Activated T-helper 1 cell treated with Interleukin-2 at 50 U/mL for 16 hours (primary cell): Measurements from ENCODE around the gene NDUFS7.
"Not testable (repeated sequence)": the region's sequence is repeated elsewhere in the genome, so short reads cannot be mapped to it uniquely, and the experiment has no call there.

Source experiments
- DNase-seq: peaks from one replicate; pipeline ENCODE4 v3.0.0-alpha.2; 2020; ENCODE audit warnings: low read depth

The NDUFS7 gene

DNA sequence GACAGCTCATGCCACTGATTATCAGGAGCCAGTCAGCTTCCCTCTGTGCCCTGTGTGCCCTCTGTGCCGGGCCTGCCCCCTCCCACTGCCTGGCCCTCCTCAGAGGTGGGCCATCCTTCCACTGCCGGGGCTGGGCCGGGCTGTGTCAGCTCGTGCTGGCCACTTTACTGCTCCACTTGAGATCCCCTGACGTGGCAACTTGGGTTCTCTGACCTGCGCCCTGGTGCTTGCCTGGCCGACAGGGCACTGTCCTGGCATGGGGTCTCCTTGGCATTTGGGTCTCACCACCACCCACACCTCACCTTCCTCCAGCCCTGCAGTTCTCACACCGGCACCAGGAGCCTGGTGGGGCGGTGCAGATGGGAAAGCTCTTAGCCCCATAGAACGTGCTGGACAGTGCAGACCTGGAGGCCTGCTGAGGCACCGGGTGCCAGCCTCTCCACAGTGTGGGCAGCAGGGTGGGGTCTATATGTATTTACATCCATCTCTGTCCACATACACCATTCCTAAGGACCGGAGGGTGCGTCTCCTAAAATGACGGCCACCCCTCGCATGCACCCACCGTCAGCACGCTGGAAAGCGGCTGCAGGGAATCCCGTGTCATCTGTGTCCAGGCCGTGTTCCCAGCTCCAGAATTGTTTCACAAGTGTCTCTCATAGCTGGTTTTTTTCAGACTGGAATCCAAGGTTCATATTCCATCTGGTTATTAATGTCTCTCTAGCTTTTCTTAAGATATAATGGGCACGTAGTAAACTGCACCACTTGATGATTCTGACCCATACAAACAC lies 35.4 kb downstream of the NDUFS7 start:
- DNase-seq = no peak

DNA sequence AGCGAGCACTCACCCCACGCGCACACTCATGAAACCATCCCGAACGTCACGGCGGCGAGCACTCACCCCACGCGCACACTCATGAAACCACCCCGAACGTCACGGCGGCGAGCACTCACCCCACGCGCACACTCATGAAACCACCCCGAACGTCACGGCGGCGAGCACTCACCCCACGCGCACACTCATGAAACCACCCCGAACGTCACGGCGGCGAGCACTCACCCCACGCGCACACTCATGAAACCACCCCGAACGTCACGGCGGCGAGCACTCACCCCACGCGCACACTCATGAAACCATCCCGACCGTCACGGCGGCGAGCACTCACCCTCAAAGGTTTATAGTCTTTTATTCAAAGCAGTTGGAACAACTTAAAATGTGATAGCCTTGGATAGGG lies 36.4 kb downstream of the NDUFS7 start:
- DNase-seq = not testable (repeated sequence)

DNA sequence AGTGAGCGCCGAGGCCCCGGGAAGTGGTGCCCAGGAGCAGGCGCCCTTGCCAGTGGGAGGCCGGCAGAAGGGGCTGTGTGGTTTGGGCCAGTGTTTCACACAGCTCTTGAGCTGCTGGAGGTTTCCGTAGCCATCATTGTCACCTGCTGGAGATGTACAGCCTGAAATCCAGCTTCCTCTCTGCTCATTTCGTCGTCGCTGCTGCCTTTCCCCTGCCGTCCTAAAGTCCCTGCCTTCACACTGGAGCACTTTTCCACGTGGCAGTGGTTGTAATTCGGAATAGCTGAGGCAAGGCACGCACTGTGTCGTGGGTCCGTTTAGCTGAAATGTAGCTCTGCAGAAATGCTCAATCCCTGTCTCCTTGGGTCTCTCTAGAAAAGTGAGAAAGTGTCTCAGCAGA lies 36.9 kb downstream of the NDUFS7 start:
- no peak for DNase-seq

DNA sequence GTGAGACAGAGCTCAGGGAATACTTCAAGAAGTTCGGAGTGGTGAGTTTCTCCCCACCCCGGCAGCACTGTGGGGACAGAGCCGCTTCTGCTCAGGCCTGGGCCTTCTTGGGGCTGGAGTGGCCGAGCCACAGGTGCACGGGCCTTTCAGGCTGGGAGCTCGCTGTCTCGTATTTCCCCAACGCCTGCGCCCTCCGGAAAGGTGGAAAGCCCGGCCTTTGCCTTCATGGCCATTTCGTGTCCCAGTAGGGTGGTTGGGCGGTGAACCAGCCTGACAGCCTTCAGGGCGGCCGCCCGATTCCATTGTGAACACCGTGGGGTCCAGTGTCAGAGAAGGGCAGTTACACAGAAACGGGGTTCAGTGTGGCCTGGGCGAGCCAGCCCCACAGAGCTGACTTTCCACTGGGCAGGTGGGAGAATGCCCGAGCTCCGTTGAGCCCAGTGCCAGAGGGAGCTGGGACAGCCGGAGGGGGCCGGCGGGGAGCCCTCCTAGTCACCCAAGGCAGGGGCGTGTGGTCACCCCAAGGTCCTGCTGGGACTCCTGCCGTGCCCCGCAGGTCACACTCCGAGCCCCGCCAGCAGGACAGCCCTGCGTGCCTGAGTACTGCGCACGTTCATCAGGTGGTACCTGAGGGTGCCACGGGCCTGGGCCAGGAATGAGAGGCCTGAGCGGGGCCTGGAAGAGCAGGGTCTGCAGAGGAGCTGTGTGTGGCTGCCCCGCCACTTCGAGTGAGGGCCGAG lies 37.7 kb downstream of the NDUFS7 start:
- no peak for DNase-seq

DNA sequence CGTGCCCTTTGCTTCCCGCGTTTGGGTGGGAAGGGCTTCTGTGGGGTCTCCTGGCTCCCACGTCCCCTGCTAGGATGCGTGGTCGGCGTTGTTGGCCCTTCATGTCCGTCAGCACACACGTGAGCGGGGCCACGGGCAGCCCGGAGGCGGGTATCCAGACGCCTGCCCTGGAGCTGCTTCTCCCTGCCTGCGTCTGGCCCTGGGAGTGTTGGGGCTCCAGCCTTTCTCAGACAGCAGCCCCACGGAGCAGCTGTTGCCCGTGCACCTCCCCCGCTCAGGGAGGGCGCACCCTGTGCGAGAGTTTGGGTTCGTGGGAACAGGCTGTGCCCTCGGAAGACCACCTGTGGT lies 38.2 kb downstream of the NDUFS7 start:
- DNase-seq = no peak

DNA sequence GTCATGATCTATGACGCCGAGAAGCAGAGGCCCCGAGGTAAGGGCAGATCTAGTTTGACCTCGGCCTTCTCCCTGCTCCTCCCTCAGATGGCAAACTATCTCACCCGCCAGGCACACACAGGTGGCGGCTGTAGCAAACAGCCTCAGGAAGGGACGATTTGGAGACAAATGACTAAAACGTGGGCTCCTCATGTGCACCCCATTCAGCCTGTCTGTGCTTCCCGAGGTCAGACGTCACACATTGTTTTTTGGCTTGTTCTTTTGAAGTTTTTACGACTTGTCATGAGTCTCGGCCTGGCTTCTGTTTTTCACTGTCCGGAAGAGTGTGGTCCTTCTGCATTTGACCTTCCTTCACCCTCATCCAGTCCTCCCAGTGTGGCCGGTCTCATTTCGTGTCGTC lies 38.7 kb downstream of the NDUFS7 start:
- DNase-seq = no peak

DNA sequence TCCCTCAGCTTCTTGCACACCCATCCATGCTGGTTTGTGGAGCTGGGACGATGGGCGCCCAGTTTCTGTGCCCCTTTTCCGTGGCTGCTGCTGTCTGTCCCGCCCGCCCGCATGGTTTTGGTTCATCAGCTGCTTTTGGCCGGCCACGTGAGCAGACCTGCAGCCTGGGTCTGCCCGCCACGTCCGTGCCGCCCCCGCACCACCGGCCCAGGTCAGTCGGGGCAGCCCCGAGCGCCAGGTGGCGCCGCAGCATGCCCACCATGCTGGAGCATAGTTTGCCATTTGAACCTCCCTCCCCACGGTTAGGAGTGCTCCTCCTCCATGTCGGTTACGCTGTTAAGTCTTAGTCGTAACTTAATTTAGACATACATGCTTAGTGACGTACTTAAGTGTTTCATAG lies 39.2 kb downstream of the NDUFS7 start:
- DNase-seq = no peak

DNA sequence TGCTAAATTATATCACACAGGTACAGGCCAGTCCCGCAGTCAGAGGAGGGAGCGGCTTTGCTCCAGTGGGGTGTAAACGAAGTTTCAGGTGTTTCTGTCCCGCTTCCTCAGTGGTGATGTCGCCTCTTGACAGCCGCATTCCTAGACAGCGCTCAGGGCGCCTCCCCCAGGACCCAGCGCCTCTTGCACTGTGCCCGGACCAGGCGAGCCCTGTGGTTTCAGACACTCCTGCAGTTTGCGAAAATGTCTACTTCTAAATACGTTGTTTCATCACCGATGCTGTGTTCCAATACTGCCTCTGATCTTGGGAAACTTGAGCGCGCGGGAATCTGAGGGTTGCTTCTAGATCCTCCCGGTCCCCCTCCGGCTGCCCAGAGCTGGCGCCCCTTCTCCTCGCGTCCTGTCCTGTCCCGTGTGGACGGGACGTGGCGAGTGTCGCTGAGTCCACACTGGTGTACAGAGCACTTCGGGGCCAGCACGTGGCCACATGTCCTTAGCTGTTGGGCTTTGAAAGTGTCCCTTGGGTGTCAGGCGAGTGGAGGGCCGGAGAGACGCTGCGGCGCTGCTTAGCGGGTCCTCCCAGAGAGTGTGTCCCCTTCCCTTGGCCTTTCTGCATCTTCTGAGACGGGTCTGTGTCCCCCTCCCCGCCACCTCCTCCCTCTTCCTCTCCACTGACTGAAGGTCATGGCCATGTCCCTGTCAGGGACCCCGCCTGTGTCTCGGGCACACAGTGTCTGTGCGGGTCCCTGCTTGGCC lies 39.9 kb downstream of the NDUFS7 start:
- DNase-seq = no peak

DNA sequence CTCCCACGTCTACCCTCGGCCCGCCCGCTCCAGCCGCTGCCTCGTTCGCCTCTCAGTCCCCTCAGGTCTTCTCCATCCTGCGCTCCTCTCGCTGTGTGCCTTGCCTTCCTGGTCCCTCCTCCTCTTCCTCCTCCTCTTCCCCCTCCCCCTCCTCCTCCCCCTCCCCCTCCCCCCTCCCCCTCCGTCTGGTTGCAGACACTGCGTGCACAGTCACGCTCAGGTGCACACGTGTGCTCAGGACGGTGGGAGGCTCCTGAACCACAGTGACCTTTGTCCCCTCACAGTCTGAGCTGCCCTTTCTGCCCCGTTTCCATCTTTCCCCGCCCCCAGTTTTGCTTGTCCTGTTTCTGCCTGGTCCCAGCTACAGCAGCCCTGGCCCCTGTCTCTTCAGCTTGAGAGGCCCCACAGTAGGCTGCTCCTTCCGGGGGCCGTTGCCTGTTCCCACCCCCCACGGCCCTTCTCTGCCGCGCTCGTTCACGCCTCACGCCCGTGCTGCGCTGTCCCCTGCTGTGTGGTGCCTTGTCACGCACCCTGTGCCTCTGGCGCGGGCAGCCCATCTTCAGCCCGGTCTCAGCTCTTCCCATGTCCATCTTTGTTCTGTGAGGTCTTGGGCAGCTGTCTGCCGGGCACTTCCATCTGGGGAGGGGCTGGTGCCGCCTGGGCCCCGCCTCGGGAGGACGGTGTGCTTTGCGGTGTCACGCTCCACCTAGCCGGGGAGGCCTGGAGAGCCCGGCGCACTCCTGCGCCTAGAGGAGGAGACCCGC lies 40.7 kb downstream of the NDUFS7 start:
- DNase-seq = no peak

DNA sequence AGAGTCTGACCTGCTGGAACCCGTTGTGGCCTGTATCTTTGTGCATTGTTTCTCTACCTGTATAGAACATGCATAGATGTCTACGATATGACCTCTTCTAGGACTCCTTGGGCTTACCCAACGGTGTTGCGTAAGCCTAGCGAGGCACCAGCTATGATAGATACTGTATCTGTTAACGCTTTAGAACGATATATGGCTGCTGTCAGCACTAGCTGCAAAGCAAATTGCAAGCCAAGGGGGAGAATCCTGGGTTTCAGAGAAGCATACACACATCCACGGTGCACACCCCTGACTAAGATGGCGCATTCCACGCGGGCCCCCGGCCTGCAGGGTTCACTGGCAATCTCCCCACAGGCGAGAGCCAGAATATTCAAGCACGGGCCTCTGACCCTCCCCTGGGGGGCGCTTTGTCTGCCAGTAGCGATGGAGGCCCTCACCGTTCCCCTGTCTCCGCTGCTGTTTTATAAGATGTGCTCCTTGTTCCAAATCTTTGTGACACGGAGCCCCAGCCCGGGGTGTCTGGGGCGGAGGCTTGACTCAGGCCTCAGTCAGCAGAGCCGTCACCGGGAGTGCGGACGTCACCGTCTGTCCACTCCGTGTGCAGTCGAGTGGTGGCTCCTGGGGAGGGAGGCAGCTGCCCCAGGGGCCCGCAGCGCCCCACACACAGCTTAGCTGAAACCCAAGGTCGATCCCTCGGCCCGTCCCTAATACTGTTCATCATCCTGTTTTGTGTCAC lies 41.6 kb downstream of the NDUFS7 start:
- DNase-seq = no peak

DNA sequence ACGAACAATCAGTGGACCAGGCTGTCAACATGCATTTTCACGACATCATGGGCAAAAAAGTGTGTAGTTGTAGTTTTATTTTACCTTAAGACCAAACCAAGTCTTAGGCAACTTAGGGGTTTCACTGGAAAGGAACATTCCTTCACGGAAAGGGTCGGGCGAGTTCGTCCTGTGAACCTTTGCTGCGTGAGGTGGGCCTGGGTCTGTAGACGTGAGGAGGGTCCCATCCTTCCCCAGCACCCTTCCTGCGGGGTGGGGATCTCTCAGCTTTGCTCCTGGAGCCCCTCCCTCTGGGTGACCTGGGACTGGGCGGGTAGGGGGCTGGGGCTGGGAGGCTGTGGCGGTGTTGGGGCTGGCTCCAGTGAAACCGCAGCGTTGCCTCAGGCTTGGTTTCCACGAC lies 42.2 kb downstream of the NDUFS7 start:
- DNase-seq = no peak

DNA sequence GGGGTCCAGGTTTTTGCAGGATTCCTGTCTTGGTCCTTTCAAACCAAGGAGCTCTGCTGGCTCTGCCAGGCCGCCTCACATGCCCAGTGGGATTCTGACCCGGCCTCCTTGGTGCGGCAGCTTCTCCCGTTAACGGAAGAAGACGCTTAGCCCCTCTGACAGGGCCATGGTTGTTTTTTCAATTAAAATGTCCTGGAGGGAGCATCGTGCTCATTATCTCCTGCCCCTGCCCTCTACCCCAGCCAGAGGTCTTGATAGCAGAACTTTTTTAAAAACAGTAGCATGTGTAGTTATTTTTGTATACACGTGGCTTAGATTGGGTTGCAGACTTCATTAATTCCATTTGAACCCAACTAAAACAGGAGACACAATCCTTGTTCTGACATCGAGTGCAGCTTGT lies 43.0 kb downstream of the NDUFS7 start:
- DNase-seq = no peak

DNA sequence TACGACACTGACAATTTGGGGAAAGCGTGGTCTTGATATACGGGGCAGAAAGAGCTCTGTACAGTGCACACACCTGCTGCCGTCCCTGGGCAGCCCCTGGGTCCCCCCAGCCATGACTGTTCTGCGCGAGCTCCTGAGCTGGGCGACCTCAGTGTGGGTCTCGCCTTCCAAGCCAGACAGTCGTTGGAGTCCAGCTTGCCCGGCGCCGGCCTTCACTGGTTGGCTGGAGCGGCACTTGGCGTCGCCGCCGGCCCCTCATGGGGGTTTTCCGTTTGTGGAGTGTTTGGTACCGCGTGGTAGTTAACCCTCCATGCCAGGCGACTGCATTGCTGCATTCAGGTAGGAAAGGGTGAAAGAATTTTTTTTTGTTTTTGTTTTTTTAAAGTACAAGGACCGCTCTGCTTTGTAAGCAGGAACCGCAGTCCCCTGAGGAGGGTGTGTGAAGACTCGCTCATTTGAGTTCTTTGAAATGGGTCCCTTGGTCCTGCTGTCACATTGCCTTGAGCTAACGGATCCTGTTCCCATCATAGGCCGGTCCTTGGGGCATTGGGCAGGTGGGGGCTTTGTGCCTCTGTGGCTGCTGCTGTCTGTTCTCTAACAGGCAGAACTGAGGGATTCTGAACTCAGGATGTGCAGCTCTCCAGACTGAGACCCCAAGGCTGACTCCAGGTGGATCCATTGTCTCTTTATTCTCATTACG lies 43.7 kb downstream of the NDUFS7 start:
- no peak for DNase-seq

DNA sequence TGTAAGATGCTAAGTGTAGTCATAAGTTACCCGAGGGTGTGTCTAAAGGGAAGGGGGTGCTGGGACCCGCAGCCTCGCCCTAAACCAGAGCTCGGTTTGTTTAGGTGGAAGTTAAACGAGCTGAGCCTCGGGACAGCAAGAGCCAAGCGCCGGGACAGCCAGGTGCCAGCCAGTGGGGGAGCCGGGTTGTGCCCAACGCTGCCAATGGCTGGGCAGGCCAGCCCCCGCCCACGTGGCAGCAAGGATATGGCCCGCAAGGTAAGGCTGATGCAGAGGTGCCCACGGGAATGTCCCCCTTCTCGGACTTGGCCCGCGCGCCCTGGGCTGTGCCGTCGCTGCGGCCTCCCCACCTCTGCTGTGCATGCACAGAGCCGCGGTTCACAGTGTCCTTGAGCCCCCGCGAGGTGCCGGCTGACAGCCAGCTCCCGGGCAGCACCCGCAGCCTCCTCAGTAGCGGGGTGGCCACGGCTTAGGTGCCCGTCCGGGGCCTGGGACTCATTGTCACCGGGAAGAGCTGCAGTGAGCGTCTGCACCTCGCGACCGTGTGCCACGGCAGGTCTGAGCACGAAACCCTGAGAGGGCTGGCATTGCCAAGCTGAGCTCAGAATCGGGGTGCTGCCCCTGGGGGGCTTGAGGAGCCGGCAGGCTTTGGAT lies 45.2 kb downstream of the NDUFS7 start:
- DNase-seq = no peak

DNA sequence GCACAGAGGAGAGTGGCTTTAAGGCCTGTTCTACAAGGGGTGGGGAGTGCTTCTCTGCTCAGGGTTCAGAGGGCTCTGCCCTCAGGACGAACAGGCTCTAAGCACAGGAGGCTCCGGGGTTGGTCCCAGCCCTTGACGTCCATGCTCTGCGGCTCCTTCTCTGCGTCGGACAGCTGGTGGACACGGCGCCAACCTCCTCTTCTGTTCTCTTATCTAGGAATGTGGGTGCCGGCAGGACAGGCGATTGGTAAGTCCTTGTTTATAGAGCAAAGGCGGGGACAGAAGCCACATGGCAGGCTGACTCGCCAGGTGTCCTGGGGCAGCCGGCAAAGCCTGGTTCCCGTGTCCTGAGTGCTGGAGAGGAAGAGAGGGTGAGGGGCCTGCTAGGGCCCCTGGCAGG lies 46.0 kb downstream of the NDUFS7 start:
- no peak for DNase-seq

DNA sequence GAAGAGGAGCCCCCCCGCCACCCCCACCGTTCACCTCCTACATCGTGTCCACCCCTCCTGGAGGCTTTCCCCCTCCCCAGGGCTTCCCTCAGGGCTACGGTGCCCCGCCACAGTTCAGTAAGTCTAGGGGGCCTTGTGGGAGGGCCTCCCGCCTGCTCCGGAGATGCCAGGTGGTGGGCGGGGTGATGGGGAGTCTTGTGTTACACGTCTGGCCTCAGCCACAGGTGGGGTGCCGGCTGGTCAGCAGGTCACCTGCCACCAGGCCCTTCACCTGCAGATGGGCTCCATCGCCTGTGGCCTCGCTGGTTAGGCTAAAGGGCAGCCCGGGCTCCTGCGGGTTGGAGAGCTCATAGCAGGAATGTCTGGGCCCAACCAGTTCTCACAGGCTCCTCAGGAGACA lies 46.5 kb downstream of the NDUFS7 start:
- DNase-seq = no peak

DNA sequence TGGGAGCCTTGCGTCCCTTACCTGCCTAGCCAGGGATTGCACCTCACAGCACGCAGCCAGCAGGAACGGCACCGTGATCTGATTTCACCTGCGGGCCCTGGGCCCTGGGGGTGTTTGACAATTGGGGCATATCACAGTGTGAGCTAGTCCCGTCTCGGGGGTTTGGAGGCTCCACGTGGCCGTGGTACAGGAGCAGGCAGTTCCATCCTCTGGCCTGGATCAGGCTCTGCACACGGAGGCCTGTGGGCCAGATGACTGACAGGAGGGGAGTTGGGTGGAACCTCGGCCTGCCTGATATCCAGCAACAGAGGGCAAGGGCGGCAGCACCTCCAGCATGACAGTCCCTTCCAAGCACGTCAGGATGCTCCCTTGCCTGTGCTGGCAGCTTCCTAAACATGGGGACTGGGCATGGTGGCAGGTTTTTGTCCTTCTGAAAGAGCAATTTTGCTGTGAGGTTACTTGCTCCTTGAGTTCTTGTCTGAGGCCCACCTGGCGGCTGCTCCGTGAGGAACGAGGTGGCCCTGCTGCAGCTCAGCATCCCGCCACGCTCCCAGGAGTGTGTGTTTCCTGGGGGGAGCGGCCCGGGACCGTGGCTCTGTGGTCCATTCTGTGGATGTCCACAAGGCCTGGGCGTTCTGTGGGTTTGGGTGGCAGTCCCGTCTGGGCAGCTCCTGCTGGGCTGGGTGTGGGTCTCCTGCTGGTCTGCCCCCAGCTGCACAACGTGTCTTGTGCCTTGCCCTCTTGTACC lies 48.2 kb downstream of the NDUFS7 start:
- DNase-seq = no peak

DNA sequence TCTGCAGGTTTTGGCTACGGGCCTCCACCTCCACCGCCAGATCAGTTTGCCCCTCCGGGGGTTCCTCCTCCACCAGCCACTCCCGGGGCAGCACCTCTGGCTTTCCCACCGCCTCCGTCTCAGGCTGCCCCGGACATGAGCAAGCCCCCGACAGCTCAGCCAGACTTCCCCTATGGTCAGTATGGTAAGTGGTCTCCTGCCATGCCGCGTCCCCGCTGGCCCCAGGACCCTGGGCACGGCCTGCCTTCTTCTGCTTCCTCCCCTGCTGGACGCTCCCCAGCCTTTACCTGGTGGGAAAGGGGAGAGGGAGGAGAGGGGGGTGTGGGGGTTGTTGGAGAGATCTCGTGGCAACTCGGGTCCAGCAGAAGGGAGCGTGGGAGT lies 48.8 kb downstream of the NDUFS7 start:
- no peak for DNase-seq

DNA sequence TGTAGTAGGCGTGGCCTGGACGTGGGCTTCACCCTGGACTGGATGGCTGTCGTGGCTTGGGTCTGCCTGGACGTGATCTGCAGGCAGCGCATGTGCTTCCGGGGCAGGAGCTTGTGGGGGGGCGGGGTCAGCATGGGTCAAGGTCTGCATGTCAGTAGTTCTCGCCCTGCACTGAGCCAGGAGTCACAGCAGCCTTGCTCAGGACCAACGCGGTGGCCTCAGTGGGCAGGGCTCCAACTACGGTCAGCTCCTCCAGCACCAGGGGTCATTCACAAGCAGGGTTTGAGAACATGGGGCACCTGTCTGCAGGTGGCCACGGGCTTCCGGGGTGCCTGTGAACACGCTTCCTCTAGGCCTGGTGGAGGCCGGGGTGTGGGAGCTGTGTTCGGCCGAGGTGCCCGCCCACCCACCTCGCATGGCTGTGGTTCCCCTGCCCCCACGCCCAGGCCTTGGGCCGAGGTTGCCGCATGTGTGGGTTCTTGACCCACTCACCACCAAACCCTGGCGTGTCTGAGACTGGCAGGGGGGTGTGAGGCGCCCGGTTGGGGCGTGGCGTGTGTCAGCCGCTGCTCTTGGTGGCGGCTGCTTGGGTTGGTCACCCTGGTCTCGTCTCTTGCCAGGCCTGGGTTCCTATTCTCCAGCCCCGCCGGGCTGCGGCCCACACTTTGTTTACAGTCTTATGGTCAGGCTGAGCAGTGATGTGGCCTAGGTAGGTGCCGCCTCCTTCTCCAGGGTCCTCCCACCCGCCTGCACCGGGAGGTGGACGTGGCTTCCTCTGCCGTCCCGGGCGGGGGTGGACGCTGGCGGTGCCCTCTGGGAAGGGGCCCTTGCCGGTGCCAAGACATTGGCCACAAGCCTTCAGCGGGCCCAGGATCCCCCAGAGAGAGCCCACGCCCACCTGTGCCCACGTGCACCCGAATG lies 49.7 kb downstream of the NDUFS7 start:
- no peak for DNase-seq
